IPS-15b (cell line): ENCODE data around the gene GALR3.
A peak's percentile ranks its signal among the peaks of the same experiment; 100 is the strongest.
"Not testable (repeated sequence)": the region's sequence is repeated elsewhere in the genome, so short reads cannot be mapped to it uniquely, and the experiment has no call there.

Experiments used
- H3K27me3 ChIP-seq: one replicate; pipeline ENCODE4 v1.6.1; 2013; ENCODE audit warnings: low read length; ENCODE audit not compliant: control insufficient read depth, insufficient read depth
- H3K36me3 ChIP-seq: one replicate; pipeline ENCODE4 v1.6.1; 2013; ENCODE audit warnings: low read length; ENCODE audit not compliant: control insufficient read depth, insufficient read depth
- H3K4me1 ChIP-seq: one replicate; pipeline ENCODE4 v1.6.1; 2013; ENCODE audit warnings: mild to moderate bottlenecking, low read length; ENCODE audit not compliant: control insufficient read depth, insufficient read depth
- H3K4me3 ChIP-seq: one replicate; pipeline ENCODE4 v1.5.1; 2013; ENCODE audit warnings: low read depth, low read length
- H3K9ac ChIP-seq: one replicate; pipeline ENCODE4 v1.6.1; 2013; ENCODE audit warnings: low read depth, mild to moderate bottlenecking, low read length
- H3K9me3 ChIP-seq: one replicate; pipeline ENCODE4 v1.6.1; 2013; ENCODE audit warnings: mild to moderate bottlenecking, low read length; ENCODE audit not compliant: control insufficient read depth, insufficient read depth

Gene GALR3

DNA sequence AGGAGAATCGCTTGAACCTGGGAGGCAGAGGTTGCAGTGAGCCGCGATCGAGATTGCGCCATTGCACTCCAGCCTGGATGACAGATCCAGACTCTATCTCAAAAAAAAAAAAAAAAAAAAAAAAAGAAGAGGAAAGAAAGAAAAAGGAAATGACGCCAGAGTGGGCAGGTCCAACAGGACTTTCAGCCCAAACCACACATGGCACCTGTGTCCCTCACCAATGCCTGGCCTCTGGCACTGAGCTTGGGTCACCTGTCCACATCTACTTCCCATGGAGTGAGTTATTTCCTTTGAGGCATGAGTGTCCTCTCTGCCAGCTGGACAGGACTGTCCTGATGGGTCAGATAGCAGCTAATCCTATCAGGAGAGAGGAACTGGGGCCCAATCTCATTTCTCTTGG, 30.7 kb upstream of the GALR3 start:
- H3K27me3 ChIP-seq = no peaks in the 10 kb centered on the region
- no peaks in the 10 kb centered on the region for H3K36me3 ChIP-seq
- no peak overlapping the region for H3K4me3 ChIP-seq
- no peaks in the 10 kb centered on the region for H3K4me1 ChIP-seq
- no peaks in the 10 kb centered on the region for H3K9me3 ChIP-seq
- H3K9ac ChIP-seq = no peak overlapping the region

DNA sequence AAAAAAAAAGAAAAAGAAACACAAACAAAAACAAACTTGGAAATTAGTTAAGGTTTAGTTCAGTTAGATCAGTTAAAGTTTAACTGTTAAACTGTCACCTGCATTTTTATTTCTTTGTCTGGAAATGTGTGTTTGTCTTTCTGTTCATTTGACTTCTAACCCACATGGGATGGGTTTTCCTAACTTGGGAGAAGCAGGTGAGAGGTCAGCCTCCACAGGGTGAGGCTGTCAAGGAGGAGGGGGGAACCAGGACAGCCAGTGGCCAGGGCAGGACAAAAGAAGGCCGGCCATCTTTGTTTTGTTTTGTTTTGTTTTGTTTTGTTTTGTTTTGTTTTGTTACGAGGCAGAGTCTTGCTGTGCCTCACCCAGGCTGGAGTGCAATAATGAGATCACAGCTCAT, 28.8 kb upstream of the GALR3 start:
- peaks cover 3% of the 10 kb centered on the region for H3K27me3 ChIP-seq
- no peaks in the 10 kb centered on the region for H3K9me3 ChIP-seq
- H3K4me1 ChIP-seq = no peaks in the 10 kb centered on the region
- no peaks in the 10 kb centered on the region for H3K36me3 ChIP-seq
- no peak overlapping the region for H3K9ac ChIP-seq
- H3K4me3 ChIP-seq = no peak overlapping the region

DNA sequence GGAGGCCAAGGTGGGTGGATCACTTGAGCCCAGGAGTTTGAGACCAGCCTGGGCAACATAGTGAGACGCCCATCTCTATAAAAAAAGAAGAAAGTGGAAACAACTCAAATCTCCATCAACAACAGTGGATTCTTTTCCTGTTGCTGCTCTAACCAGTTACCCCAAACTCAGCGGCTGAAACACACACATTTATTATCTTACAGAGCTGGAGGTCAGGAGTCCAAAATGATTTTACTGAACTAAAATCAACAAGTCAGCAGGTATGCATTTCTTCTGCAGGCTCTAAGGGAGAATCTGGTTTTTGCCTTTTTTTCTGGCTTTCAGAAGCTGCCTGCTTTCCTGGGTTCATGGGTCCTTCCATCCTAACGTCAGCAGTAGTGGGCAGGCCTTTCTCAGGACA, 27.1 kb upstream of the GALR3 start:
- Histone ChIP-seq H3K9ac (no peak overlapping the region), H3K9me3 (no peaks in the 10 kb centered on the region), H3K4me1 (no peaks in the 10 kb centered on the region), H3K36me3 (no peaks in the 10 kb centered on the region), H3K27me3 (peaks cover 3% of the 10 kb centered on the region), H3K4me3 (no peak overlapping the region)

DNA sequence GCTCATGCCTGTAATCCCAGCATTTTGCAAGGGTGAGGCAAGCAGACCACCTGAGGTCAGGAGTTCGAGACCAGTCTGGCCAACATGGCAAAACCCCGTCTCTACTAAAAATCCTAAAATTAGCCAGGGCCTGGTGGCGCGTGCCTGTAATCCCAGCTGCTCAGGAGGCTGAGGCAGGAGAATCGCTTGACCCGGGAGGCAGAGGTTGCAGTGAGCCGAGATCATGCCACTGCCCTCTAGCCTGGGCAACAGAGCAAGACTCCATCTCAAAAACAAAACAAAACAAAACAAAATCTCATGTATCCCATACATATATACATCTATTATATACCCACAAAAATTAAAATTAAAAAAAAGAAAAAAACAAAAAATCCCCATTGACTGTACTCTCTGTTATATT, 25.9 kb upstream of the GALR3 start:
- H3K9me3 ChIP-seq, H3K4me1 ChIP-seq, H3K36me3 ChIP-seq, H3K4me3 ChIP-seq, H3K27me3 ChIP-seq, H3K9ac ChIP-seq: not testable (repeated sequence)

DNA sequence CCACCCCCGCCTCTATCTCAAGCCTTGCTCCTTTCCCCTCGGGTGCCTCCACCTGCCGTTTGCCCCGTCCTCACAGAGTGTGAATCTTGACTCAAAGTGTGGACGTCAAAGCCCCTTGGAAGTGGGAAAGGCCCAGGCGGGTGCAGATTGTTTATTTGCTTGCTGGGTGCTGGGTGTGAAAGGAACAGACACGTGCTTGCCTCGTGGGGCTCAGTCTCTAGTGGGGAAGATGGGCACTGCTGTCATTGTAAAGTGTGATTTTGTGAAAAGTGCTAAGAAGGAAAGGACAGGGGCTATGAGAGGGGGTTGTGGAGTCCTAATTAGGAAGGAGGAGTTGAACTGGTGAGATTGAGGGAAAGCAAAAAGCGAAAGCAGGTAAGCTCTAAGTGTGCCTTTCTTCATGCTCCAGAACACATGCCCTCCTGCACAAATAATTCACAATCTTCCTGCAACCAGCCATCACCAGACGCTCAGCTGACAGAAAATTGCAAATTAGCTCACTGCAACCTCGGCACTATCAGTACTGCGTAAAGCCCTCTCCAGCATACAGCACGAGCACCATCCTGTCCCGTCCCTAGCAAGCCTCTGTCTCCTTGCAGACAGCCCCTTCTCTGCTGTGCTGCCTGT, 25.2 kb upstream of the GALR3 start:
- H3K4me1 ChIP-seq = no peaks in the 10 kb centered on the region
- no peaks in the 10 kb centered on the region for H3K9me3 ChIP-seq
- H3K9ac ChIP-seq = no peak overlapping the region
- no peak overlapping the region for H3K4me3 ChIP-seq
- peaks cover 7% of the 10 kb centered on the region for H3K27me3 ChIP-seq
- no peaks in the 10 kb centered on the region for H3K36me3 ChIP-seq

DNA sequence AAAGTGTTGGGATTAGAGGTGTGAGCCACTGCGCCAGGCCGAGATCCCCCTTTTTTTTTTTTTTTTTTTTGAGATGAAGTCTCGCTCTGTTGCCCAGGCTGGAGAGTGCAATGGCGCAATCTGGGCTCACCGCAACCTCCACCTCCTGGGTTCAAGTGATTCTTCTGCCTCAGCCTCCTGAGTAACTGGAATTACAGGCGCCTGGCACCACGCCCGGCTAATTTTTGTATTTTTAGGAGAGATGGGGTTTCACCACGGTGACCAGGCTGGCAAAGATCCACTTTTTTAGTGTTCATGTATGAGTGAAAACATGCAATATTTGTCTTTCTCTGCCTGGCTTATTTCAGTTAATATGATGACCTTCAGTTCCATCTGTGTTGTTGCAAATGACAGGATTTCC, 23.2 kb upstream of the GALR3 start:
- H3K4me3 ChIP-seq, H3K36me3 ChIP-seq, H3K9me3 ChIP-seq, H3K9ac ChIP-seq, H3K4me1 ChIP-seq: not testable (repeated sequence)
- H3K27me3 ChIP-seq = peaks cover 21% of the 10 kb centered on the region

DNA sequence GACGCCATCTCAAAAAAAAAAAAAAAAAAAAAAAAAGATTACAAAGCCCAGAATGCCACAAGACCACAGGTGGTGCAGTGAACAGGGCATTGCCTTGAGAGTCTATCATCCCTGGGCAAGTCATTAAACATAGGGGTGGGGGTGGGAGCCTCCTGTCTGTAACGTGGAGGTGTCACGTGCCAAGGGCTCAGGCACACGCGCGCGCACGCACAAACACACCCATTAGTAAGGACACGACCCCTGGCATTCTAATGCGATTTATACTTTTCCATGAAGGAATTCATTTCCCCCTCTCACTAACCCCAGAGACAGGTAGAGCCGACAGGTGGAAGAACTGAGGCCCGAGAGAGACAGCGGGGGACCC, 21.3 kb upstream of the GALR3 start:
- Histone ChIP-seq H3K36me3 (no peaks in the 10 kb centered on the region), H3K9ac (no peak overlapping the region), H3K9me3 (no peaks in the 10 kb centered on the region), H3K27me3 (peaks cover 37% of the 10 kb centered on the region), H3K4me3 (peak overlapping the region; percentile 82), H3K4me1 (no peaks in the 10 kb centered on the region)

DNA sequence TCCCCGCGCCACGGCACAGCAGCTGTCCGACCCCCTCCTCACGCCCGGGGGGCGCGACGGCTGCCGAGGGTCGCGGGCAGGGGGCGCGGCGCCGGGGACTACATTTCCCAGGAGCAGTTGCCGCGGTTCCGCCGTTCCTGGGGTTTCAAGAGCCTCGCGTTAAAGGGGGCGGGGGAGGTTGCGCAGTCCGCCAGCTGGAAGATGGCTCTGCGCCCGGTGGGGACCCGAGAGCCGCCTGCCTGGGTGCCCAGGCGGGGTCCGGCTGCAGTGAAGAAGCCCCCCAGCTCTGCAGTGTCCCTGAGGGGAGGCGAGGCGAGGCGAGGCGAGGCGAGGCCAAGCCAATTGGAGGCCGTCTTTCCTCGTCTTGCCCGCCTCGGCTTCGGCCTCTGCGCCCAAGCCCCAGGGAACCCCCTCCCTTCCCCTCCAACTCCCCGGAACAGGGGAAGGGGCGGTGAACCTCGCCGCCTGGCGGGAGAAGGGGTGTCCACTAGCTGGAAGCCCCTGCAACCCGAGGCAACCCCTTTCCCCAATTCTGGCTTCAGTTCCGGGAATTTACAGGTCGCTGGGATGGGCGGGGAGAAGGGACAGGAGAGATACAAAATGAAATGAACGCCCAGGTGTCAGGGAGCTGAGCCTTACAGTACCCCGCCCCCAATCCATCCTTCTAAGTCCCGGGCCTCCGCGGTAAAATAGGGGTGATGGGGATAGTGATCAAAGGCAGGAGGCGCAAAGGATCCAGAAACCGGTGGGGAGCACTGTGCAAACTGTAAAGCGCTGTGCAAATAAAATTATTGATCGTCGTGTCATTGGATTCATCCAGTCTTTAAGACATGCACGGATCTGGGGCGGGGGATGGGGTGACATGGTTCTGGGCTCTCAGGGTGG, 20.6 kb upstream of the GALR3 start:
- no peak overlapping the region for H3K9ac ChIP-seq
- H3K4me1 ChIP-seq = no peaks in the 10 kb centered on the region

DNA sequence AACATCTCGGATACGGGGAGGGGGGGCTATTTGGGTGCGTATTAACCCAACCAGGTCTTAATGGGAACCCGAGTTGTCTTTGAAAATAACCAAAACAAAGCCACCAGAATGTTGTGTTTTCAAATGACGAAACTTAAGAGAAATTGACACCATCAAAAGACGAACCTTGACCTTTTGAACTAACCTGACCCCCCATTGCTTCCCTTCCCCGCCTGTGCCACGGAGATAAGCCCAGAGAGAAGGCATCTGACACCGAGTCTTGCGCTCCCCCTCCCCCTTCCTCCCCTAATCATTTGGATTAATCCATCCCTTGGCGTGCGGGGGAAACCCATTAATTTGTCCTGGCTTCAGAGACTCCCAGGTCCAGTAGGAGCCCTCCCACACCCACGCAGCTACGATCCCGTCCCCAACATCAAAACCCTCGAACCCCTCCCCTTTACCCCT, 20.0 kb upstream of the GALR3 start:
- H3K9me3 ChIP-seq = no peaks in the 10 kb centered on the region
- no peaks in the 10 kb centered on the region for H3K36me3 ChIP-seq
- H3K4me1 ChIP-seq = no peaks in the 10 kb centered on the region
- peak overlapping the region; percentile 82 for H3K4me3 ChIP-seq
- peaks cover 39% of the 10 kb centered on the region for H3K27me3 ChIP-seq
- no peak overlapping the region for H3K9ac ChIP-seq

More for the DNA sequence above, 20.6 kb upstream of the GALR3 start:
- Histone ChIP-seq H3K4me3 (peak overlapping the region; percentile 82), H3K36me3 (no peaks in the 10 kb centered on the region), H3K9me3 (no peaks in the 10 kb centered on the region), H3K27me3 (peaks cover 37% of the 10 kb centered on the region)

DNA sequence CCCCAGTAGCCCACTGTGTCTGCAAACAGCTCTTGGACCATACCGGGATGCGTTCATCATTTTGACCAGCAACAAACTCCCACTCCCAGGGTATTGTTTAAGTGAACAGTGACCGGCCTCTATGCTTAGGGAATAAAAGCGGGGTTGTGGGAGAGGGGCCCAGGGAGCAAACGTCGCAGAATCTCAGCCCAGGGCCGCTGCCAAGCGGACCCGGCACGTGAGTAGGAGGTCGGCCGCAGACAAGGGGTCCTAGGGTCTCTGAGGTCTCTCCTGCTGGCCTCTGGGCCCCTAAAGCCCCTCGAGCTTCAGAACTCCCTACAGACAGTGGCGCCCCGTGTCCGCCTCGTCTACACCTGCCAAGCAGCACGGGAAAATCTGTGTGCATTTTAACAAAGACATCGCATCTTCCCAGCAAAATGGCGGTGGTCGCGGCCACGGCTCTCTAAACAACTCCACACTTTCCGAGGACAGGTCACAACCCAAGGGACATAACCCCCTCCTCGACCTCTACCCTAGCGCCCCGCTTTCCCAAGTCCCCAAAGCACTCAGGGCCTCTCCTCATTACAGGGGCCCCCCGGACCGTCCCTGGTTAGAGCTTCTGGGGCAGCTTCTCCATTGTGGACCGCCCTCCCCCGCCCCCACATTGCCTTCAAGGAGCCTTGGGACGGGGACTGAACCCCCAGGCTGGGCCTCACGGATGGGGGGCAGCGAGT, 19.4 kb upstream of the GALR3 start:
- Histone ChIP-seq H3K4me1 (no peaks in the 10 kb centered on the region), H3K27me3 (peaks cover 44% of the 10 kb centered on the region), H3K4me3 (peak overlapping the region; percentile 82), H3K36me3 (no peaks in the 10 kb centered on the region), H3K9ac (peak overlapping the region; percentile 60), H3K9me3 (no peaks in the 10 kb centered on the region)

DNA sequence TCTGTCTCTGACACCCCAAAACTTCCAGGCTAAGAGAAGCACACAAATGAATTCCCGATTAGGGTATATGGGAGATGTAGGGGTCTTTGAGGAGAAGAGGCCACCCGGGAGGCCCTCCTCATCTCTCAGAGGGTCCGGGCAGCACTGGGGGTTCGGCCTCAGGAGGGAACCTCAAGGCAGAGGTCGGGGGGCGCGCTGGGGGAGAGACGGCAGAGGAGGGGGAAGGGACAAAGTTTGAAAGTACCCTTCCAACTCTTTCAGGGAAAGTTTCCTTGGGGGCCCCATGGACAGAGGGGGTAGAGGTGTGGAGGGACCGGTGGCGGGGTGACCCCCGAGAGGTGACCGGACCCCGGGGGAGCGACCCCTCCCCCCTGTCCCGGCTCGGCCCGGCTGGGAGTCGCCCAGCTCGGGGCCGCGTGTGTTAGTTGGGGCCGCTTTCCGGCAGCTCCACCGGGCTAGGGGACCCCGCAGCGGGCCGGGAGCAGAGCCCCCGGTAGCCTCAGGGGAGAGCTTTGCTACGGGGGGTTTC, 18.8 kb upstream of the GALR3 start:
- Histone ChIP-seq H3K9me3 (no peaks in the 10 kb centered on the region), H3K4me3 (peak overlapping the region; percentile 82), H3K36me3 (no peaks in the 10 kb centered on the region), H3K27me3 (peaks cover 46% of the 10 kb centered on the region), H3K9ac (peak overlapping the region; percentile 60), H3K4me1 (no peaks in the 10 kb centered on the region)
